Measurements from ENCODE around the gene RPS6KA5.

RPS6KA5 gene

DNA sequence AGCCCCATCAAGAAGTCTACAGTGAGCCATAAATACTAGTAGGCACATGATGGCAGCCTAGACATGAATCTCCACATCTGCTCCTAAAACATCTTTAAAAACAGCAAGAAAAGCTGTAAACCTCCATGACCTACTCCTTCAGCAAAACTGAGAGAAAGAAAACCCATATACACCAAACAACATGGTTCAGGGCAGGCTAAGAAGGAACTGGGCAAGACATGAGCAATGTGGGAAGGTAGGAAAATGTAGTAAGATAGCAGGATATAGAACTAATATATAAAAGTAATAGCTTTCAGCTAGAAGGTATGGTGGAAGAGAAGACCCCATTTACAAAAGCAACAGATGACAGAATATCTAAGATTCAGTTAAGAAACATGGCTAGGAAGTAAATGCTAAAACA is 88.8 kb downstream of the RPS6KA5 start:
- TF ChIP-seq, protein P1, sequence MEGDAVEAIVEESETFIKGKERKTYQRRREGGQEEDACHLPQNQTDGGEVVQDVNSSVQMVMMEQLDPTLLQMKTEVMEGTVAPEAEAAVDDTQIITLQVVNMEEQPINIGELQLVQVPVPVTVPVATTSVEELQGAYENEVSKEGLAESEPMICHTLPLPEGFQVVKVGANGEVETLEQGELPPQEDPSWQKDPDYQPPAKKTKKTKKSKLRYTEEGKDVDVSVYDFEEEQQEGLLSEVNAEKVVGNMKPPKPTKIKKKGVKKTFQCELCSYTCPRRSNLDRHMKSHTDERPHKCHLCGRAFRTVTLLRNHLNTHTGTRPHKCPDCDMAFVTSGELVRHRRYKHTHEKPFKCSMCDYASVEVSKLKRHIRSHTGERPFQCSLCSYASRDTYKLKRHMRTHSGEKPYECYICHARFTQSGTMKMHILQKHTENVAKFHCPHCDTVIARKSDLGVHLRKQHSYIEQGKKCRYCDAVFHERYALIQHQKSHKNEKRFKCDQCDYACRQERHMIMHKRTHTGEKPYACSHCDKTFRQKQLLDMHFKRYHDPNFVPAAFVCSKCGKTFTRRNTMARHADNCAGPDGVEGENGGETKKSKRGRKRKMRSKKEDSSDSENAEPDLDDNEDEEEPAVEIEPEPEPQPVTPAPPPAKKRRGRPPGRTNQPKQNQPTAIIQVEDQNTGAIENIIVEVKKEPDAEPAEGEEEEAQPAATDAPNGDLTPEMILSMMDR (IDR thresholded peaks at IDR 0.05; ENCODE audit: low read depth, low read length), result no peak
- H3K4me3 ChIP-seq (ENCODE audit: low read depth, low read length), result no peak overlapping the region

GRCh38 chr14:90970167-90970600 is 90.3 kb downstream of the RPS6KA5 start:
- H3K4me3 ChIP-seq (ENCODE audit: low read depth, low read length), result no peak overlapping the region
- TF ChIP-seq, protein P1 (IDR thresholded peaks at IDR 0.05; ENCODE audit: low read depth, low read length), result no peak

- TF ChIP-seq, protein P1 (IDR thresholded peaks at IDR 0.05; ENCODE audit: low read depth, low read length), result no peak
- H3K4me3 ChIP-seq (ENCODE audit: low read depth, low read length), result no peak overlapping the region
These were observed 90.8 kb downstream of the RPS6KA5 start for GRCh38 chr14:90969531-90970166.

- H3K4me3 ChIP-seq (ENCODE audit: low read depth, low read length), result no peak overlapping the region
- TF ChIP-seq, protein P1 (IDR thresholded peaks at IDR 0.05; ENCODE audit: low read depth, low read length), result no peak
These were observed 92.4 kb downstream of the RPS6KA5 start for GRCh38 chr14:90968025-90968424.

DNA sequence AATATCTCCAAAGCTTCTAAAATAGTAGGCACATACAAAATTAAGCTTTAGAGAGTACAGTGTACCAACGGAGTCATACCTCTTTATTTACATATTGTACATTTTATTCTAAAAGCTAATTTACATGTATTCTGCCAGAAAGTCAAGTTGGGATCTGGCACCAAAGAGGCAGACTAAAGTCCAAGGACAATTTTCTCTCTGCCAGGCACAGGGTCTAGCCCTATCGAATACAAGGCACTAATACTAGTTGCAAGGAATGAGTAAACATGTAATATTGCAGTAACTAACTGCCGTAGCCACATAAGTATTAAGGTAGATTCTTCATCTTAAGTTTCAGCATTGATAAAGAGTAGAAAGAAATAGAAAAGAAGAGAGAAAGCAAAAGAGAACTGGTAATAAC is 93.9 kb downstream of the RPS6KA5 start:
- no peak overlapping the region for H3K4me3 ChIP-seq (ENCODE audit: low read depth, low read length)
- TF ChIP-seq, protein P1 (IDR thresholded peaks at IDR 0.05; ENCODE audit: low read depth, low read length), result no peak

DNA sequence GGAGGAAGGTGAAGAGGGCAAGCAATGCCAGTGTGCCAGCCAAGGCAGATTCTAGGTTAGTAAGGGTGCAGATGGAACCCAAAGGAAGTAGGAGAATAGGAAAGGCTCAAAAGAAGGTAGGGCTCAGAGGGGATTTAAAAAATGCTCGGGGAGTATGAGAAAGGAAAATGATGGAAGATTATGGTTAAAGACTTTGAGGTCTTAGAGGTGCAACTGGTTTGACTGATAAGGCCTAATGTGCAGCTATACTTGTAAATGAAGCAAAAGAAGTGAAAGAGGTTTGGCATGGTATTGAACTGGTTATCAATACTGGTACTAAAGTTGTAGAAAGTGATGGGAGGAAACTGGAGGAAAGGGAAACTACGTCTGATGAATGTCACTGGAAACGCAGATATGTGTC is 94.7 kb downstream of the RPS6KA5 start:
- no peak overlapping the region for H3K4me3 ChIP-seq (ENCODE audit: low read depth, low read length)
- TF ChIP-seq, protein P1 (IDR thresholded peaks at IDR 0.05; ENCODE audit: low read depth, low read length), result no peak

GRCh38 chr14:90963343-90963742 is 97.1 kb downstream of the RPS6KA5 start:
- TF ChIP-seq, protein P1 (IDR thresholded peaks at IDR 0.05; ENCODE audit: low read depth, low read length), result no peak
- no peak overlapping the region for H3K4me3 ChIP-seq (ENCODE audit: low read depth, low read length)

All from WI38 (cell line).